Activated T-cell treated with anti-CD3 and anti-CD28 coated beads, Interleukin-2, amount 50 U/mL, for 72 hours (primary cell): ENCODE data around the gene CTBP2. TPM values are rescaled to one million over a fixed set of nuclear protein-coding genes. Genes with fewer than 3 reads are reported as not detected.

Experiments
- ATAC-seq, 2 donors: fragments of 150-1000 bp; cut with Tn5 transposase; replicated peaks in 1 of 2; 2 replicates each; pipeline ENCODE4 v1.10.0; 2021; ENCODE audit warnings: moderate library complexity in 2 of 2, mild to moderate bottlenecking in 1 of 2
- DNase-seq, 2 donors: peaks; one replicate each; pipeline ENCODE4 v3.0.0; 2021 to 2022; ENCODE audit warnings: mixed read lengths in 1 of 2
- H3K27ac Mint-ChIP-seq: one replicate; pipeline ENCODE4 v1.8.0; 2022; ENCODE audit warnings: mild to moderate bottlenecking, moderate library complexity, mixed read lengths
- H3K27me3 Mint-ChIP-seq: one replicate; pipeline ENCODE4 v1.8.0; 2022; ENCODE audit warnings: low read depth, mixed read lengths
- H3K36me3 Mint-ChIP-seq, 2 donors: one replicate each; pipeline ENCODE4 v1.8.0; 2022; ENCODE audit warnings: mixed read lengths in 2 of 2, mild to moderate bottlenecking in 1 of 2; ENCODE audit not compliant: insufficient read depth in 2 of 2
- H3K4me1 Mint-ChIP-seq: one replicate; pipeline ENCODE4 v1.8.0; 2022; ENCODE audit warnings: low read depth, mixed read lengths
- H3K4me3 Mint-ChIP-seq, 2 donors: one replicate each; pipeline ENCODE4 v1.8.0; 2022; ENCODE audit warnings: mild to moderate bottlenecking in 2 of 2, mixed read lengths in 2 of 2, moderate library complexity in 2 of 2
- H3K9me3 Mint-ChIP-seq, 2 donors: one replicate each; pipeline ENCODE4 v1.8.0; 2022; ENCODE audit warnings: mixed read lengths in 2 of 2
- total RNA-seq, 2 donors: library from RNA; stranded (reverse); gene quantifications; one replicate each; pipeline ENCODE4 v1.2.3, GENCODE V29; 2022

The CTBP2 gene
- total RNA-seq, 2 donors from 2014 or later, result 0.72 to 2.5 TPM

GRCh38 chr10:125007436-125007835 lies 152.9 kb downstream of the CTBP2 start:
- DNase-seq (no peak), ATAC-seq (no peak)
- no peaks in the 10 kb centered on the region for H3K4me1 Mint-ChIP-seq
- H3K27me3 Mint-ChIP-seq, result no peaks in the 10 kb centered on the region
- H3K9me3 Mint-ChIP-seq, result no peaks in the 10 kb centered on the region
- H3K4me3 Mint-ChIP-seq, result no peak overlapping the region
- no peak overlapping the region for H3K27ac Mint-ChIP-seq
- no peaks in the 10 kb centered on the region for H3K36me3 Mint-ChIP-seq

- Mint-ChIP-seq H3K27me3 (no peaks in the 10 kb centered on the region), H3K9me3 (no peaks in the 10 kb centered on the region), H3K36me3 (no peaks in the 10 kb centered on the region), H3K27ac (no peak overlapping the region), H3K4me1 (no peaks in the 10 kb centered on the region), H3K4me3 (no peak overlapping the region)
- DNase-seq (no peak), ATAC-seq (no peak)
Measured at GRCh38 chr10:125006921-125007426, 153.4 kb downstream of the CTBP2 start.

GRCh38 chr10:125006188-125006680 lies 154.1 kb downstream of the CTBP2 start:
- no peak overlapping the region for H3K4me3 Mint-ChIP-seq
- no peak for DNase-seq
- H3K36me3 Mint-ChIP-seq, result no peaks in the 10 kb centered on the region
- H3K9me3 Mint-ChIP-seq, result no peaks in the 10 kb centered on the region
- H3K27me3 Mint-ChIP-seq, result no peaks in the 10 kb centered on the region
- no peak for ATAC-seq
- no peak overlapping the region for H3K27ac Mint-ChIP-seq
- H3K4me1 Mint-ChIP-seq, result no peaks in the 10 kb centered on the region

GRCh38 chr10:125005312-125006187 lies 154.8 kb downstream of the CTBP2 start:
- Mint-ChIP-seq H3K4me1 (no peaks in the 10 kb centered on the region), H3K27ac (no peak overlapping the region), H3K4me3 (no peak overlapping the region), H3K9me3 (no peaks in the 10 kb centered on the region), H3K27me3 (no peaks in the 10 kb centered on the region), H3K36me3 (no peaks in the 10 kb centered on the region)
- no peak for ATAC-seq
- no peak for DNase-seq

GRCh38 chr10:125004571-125005311 lies 155.6 kb downstream of the CTBP2 start:
- Mint-ChIP-seq H3K4me3 (no peak overlapping the region), H3K4me1 (no peaks in the 10 kb centered on the region), H3K36me3 (no peaks in the 10 kb centered on the region), H3K27me3 (no peaks in the 10 kb centered on the region), H3K9me3 (no peaks in the 10 kb centered on the region), H3K27ac (no peak overlapping the region)
- ATAC-seq (no peak), DNase-seq (no peak)

- Mint-ChIP-seq H3K27me3 (no peaks in the 10 kb centered on the region), H3K4me3 (no peak overlapping the region), H3K9me3 (no peaks in the 10 kb centered on the region), H3K4me1 (no peaks in the 10 kb centered on the region), H3K27ac (no peak overlapping the region), H3K36me3 (no peaks in the 10 kb centered on the region)
- DNase-seq (no peak), ATAC-seq (no peak)
Measured at GRCh38 chr10:125003901-125004467, 156.4 kb downstream of the CTBP2 start.

- Mint-ChIP-seq H3K9me3 (no peaks in the 10 kb centered on the region), H3K36me3 (no peaks in the 10 kb centered on the region), H3K4me1 (no peaks in the 10 kb centered on the region), H3K4me3 (no peak overlapping the region), H3K27me3 (no peaks in the 10 kb centered on the region), H3K27ac (no peak overlapping the region)
- peak in 1 of 2 donors; percentile 6 for ATAC-seq
- DNase-seq, result no peak
Measured at GRCh38 chr10:125003146-125003900, 157.0 kb downstream of the CTBP2 start.

- Mint-ChIP-seq H3K36me3 (no peaks in the 10 kb centered on the region), H3K4me1 (no peaks in the 10 kb centered on the region), H3K27ac (no peak overlapping the region), H3K4me3 (no peak overlapping the region), H3K9me3 (no peaks in the 10 kb centered on the region), H3K27me3 (no peaks in the 10 kb centered on the region)
- DNase-seq (no peak), ATAC-seq (no peak)
Measured at GRCh38 chr10:125002423-125003145, 157.8 kb downstream of the CTBP2 start.

- no peaks in the 10 kb centered on the region for H3K9me3 Mint-ChIP-seq
- no peaks in the 10 kb centered on the region for H3K27me3 Mint-ChIP-seq
- no peaks in the 10 kb centered on the region for H3K36me3 Mint-ChIP-seq
- no peaks in the 10 kb centered on the region for H3K4me1 Mint-ChIP-seq
- DNase-seq (no peak), ATAC-seq (no peak)
- H3K27ac Mint-ChIP-seq, result no peak overlapping the region
- H3K4me3 Mint-ChIP-seq, result no peak overlapping the region
Measured at GRCh38 chr10:125002047-125002422, 158.3 kb downstream of the CTBP2 start.

- ATAC-seq (no peak), DNase-seq (no peak)
- H3K9me3 Mint-ChIP-seq, result no peaks in the 10 kb centered on the region
Measured at GRCh38 chr10:125001313-125002046, 158.9 kb downstream of the CTBP2 start.

GRCh38 chr10:125000366-125001312 lies 159.7 kb downstream of the CTBP2 start:
- DNase-seq, result no peak
- no peaks in the 10 kb centered on the region for H3K27me3 Mint-ChIP-seq

More at GRCh38 chr10:125001313-125002046, 158.9 kb downstream of the CTBP2 start:
- Mint-ChIP-seq H3K27ac (no peak overlapping the region), H3K27me3 (no peaks in the 10 kb centered on the region), H3K36me3 (no peaks in the 10 kb centered on the region), H3K4me1 (no peaks in the 10 kb centered on the region), H3K4me3 (no peak overlapping the region)

More at GRCh38 chr10:125000366-125001312, 159.7 kb downstream of the CTBP2 start:
- Mint-ChIP-seq H3K27ac (no peak overlapping the region), H3K4me1 (no peaks in the 10 kb centered on the region), H3K36me3 (no peaks in the 10 kb centered on the region), H3K4me3 (no peak overlapping the region), H3K9me3 (no peaks in the 10 kb centered on the region)
- ATAC-seq, result no peak
